GM21529 (cell line): Measurements from ENCODE around the gene PODN.

Experiments used
- ATAC-seq: cut with Tn5 transposase; IDR thresholded peaks from one replicate; pipeline ENCODE4 v1.9.1; 2021; ENCODE audit not compliant: unreplicated experiment

Gene PODN

GRCh38 chr1:53061859-53062707 is at the start of gene PODN:
PODN (plus strand) TSS chr1:53062213; CDS start chr1:53069856, 7,643 bp downstream.
- no peak for ATAC-seq

DNA sequence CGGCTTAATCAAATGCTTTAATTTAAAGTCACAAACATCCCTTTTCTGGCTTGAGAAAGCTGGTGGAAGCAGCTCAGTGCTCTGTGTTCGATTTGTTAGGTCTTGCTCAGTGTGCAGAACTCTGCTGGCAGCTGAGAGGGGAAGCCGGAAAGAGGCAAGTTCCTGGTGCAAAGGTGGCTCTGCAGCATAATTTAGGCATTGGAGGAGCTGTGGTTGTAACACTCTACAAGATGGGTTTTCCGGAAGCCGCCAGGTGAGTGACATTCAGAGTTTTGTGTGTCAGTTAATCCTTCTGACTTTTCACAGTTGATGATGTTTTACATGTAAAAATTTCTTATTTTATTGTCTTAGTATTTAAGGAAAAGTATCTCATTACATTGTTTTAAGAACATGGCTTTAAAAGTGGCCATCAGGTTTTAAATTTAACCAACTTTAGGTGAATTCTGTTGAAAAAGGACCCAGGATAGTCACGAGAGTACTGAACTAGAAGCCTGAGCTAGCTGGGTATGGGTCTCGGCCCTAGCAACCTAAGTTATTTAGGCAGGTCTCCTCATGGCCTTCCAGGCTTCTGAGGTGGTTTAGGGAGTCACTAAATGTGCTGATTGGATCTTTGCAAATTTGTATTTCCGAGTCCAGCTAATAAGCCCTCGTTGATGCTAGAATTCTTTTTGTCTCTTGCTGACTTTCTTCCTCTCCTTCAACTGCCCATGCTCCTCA is 47.1 kb upstream of the PODN start:
- ATAC-seq, result peak; percentile 92

DNA sequence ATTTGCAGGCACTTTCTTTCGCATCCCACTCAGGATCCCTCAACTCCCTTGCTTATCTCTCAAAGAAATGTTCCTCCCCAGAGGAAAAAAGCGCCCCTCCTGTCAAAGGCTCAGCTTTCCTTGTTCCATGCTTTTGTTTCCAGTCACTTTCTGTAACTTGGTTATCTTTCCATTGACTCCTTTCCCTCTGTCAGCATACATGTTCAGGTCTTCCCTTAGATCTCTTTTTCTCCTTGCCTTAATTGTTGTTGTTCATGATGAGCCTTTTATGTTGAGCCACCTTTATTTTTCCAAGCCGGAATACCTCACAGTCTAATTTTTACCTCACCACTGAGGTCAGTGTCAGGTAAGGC is 46.5 kb upstream of the PODN start:
- ATAC-seq, result no peak

DNA sequence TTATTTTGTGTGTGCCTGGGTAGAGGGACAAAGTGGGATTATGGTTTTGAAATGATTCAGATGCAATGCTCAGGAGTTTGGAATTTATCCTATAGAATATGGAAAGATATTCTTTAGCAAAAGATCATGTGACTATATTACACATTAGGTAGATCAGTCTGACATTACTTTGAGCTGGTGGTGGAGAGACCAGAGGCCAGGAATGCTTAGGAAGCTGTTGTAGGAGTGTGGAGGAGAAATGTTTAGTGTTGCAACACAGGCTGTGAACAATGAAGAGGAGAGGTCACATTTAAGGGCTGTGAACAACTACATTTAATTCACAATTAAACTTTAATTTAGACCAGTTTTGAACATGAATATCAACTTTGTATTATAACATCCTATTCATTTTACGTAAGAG is 45.3 kb upstream of the PODN start:
- no peak for ATAC-seq

- no peak for ATAC-seq
Observed at GRCh38 chr1:53020588-53020987, 41.4 kb upstream of the PODN start.

DNA sequence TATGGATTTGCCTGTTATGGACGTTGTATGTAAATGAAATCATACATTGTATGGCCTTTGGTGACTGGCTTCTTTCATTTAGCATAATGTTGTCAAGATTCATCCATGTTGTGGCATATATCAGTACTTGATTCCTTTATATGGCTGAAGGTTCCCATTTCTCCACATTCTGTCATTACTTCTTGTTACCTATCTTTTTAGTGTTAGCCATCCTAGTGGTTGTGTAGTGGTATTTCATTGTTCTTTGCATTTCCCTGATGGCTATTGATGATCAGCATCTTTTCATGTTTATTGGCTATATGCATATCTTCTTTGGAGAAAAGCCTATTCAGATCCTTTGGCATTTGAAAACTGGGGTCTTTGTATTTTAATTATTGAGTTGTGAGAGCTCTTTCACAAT is 39.8 kb upstream of the PODN start:
- no peak for ATAC-seq

DNA sequence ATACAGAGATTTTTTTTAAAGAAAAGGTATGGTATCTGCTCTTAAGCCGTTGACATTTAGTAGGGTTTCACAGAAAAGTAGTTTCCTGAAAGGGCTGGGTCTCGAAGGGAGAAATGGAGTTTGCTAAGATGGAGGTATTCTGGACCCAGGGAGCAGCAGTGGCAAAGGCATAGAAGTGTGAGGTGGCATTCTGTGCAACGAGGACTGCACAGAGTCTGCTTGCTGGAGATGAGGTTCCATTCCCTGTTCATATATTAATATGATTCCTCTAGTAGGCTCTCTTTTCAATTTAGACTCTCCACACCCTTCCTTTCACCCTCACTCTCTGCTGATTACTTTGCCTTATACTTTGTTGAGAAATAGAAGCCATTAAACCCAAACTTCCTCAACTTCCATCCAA is 38.5 kb upstream of the PODN start:
- ATAC-seq, result no peak

DNA sequence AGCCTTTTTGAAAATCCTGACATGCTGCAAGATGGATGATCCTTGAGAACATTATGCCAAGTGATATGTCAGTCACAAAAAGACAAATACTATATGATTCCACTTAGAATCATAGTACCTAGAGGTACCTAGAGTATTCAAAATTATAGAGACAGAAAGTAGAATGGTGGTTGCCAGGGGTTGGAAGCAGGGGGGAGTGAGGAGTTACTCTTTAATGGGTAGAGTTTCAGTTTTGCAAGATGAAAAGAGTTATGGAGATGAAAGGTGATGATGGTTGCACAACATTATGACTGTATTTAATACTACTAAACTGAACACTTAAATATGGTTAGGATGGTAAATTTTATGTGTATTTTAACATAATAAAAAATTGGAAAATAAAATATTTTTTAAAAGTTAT is 37.9 kb upstream of the PODN start:
- ATAC-seq, result no peak

- no peak for ATAC-seq
Observed at GRCh38 chr1:53025034-53025768, 36.8 kb upstream of the PODN start.

DNA sequence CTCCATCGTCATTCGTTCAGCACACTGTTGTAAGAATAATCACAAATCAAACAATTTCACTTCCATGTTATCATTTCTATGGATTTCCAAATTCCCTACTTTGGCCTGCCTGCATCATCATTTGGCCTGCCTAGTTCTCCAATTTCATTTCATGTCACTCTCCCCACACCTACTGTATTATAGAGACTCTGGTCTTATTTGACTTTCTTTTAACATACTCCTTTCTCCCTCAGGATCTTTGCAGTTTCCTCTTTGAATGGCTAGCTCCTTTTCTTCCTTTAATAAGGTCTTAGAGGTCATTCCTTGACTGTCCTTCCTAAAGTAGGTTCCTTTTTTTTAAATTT is 36.3 kb upstream of the PODN start:
- ATAC-seq, result no peak

GRCh38 chr1:53026254-53026653 is 35.8 kb upstream of the PODN start:
- no peak for ATAC-seq

DNA sequence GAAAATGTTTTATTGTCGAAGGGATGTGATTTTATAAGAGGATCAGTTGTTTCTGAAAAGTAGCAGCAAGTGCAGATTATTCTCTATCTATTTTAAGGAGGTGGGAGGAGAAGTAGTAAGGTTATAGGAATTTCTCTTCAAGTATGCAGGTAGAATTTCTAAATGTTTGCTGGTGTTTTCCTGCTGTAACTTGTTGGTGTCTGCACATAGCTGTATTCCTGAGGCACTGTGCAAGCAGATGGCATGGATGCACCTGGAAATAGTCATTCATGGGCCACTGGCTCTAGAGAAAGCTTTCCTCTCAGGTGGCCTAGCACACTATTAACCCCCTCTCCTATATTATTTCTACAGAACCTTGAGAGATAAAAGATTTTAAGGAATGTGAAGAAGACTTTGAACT is 30.3 kb upstream of the PODN start:
- no peak for ATAC-seq

DNA sequence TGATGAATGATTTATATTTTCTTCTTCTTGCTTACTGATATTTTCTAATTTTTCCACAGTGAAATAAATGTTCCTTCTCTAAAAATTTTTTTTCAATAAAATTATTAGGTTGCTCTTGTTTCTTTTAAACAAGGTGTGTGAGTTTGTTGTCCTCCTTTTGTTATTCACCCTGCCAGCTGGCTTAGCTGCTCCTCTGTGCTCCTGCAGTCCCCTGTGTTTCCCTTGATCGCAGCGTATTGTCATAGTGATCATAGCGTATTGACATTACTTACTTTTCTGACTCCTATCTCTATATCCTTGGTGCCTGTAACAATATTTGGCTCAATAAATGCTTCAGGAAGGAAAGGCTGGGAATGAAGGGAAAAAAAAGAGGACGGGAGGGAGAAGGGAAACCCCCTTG is 24.9 kb upstream of the PODN start:
- no peak for ATAC-seq

- no peak for ATAC-seq
Observed at GRCh38 chr1:53038566-53038965, 23.4 kb upstream of the PODN start.

DNA sequence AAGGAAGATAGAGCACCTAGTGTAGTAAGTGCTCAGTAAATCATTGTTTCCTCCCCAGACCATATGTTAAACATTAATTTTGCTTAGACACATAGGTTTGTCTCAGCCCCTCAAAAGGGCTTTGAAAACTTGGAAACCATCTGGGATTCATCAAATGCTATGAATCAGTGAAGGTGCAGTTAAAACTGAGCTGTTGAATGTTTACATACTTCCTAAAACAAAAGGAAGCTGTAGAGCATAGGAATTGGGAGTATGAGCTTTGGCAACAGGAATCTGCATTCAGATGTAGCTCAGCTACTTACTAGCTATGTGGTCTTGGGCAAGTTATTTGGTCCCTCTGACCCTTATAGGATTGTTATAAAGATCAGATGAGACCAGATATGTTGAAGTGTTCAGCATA is 18.7 kb upstream of the PODN start:
- no peak for ATAC-seq

- ATAC-seq, result no peak
Observed at GRCh38 chr1:53044926-53045325, 17.1 kb upstream of the PODN start.

DNA sequence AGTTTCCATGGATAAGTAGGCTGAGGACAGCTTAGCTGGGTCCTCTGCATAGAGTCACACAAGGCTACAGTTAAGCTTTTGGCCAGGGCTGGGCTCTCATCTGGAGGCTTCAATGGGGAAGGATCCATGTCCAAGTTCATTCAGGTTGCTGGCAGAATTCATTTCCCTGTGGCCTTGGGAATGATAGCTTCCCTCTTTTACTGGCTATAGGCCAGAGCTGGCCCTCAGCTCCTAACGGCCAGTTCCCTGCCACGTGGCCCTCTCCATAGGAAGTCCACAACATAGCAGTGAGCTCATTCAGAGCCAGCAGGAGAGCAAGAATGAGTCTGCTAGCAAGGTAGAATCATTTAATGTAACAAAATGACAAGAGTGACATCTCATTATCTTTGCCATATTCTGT is 15.1 kb upstream of the PODN start:
- no peak for ATAC-seq

DNA sequence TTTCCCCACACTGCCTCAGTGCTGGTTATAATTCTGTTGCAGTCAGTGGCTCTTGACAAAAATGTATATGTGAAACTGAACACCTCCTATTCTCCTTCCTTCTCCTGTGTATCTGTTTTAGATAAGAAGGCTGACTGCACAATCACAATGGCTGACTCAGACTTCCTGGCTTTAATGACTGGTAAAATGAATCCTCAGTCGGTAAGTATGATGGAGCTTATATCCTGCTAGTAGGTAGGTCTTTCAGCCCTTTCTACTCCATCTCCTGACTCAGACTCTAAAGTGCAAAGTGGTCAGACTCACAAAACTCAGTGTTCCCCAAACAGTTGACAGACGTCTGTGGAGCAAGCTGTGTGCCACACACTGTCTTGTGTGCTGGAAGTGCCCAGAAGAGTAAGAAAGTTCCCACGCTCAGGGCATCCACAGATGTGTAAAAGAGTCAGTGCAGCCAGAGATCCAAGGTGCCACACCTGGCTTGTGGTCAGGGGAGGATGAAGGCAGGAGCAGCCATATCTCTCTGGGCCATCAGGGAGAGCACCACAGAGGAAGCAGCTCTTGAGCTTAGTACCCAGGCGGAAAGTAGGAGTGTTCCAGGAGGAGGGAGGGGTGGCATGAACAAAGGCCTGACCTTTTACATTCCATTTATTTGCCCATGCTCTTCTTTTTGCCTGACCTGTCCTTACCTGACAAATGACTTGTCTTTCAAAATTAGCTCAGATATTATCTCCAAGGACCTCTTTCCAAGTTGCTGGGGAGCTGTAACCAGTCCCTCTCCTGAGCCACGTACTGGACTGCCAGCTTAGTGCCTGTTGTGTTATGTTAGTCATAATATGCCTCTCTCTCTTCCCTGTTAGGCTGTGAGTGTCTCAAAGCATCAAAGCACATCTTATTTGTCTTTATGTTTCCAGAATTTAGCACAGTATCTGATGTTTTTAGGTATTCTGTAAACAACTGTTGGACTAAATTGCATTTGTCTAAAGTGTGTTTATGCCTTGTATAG is 14.0 kb upstream of the PODN start:
- ATAC-seq, result no peak

GRCh38 chr1:53048960-53049573 is 12.9 kb upstream of the PODN start:
- ATAC-seq, result no peak

GRCh38 chr1:53049574-53049967 is 12.4 kb upstream of the PODN start:
- ATAC-seq, result no peak
